Lower leg skin (tissue), 4 donors: Measurements from ENCODE around the gene IYD. TPM values are rescaled to one million over a fixed set of nuclear protein-coding genes. Genes with fewer than 3 reads are reported as not detected.

Source experiments
- DNase-seq, 2 donors: peaks; one replicate each; pipeline ENCODE4 v3.0.0-alpha.2; 2019; ENCODE audit warnings: low spot score in 2 of 2
- H3K4me3 ChIP-seq: fragments of 200-600 bp; sonication (generic); 2 replicates; pipeline ENCODE4 v1.5.1; 2017; ENCODE audit warnings: mild to moderate bottlenecking, low read depth; ENCODE audit not compliant: poor library complexity, severe bottlenecking
- CTCF ChIP-seq, 3 donors: fragments of 450-650 bp; IDR thresholded peaks; one replicate each; pipeline ENCODE4 v1.5.1; 2016; ENCODE audit warnings: antibody characterized with exemption in 3 of 3, mild to moderate bottlenecking in 3 of 3, moderate library complexity in 2 of 3
- POLR2A ChIP-seq, 2 donors: fragments of 450-650 bp; IDR thresholded peaks; one replicate each; pipeline ENCODE4 v1.6.1; 2016 to 2017; ENCODE audit warnings: antibody characterized with exemption in 2 of 2, mild to moderate bottlenecking in 1 of 2, moderate library complexity in 1 of 2
- WGBS, 2 donors: methylation state at CpG; one replicate each; pipeline ENCODE4 v1.1.5; 2018; 5-methylcytosine and 5-hydroxymethylcytosine counted together
- intact Hi-C: fragments of 100-400 bp; cut with DNase I; formaldehyde crosslinking; loops from one replicate; pipeline ENCODE4 v1.15.0; 2023; ENCODE audit warnings: low total_unique reads
- total RNA-seq, 4 donors: library from RNA; depleted of rRNA; stranded (reverse); fragments of >200 nt; gene quantifications; one replicate each; pipeline ENCODE4 v1.1.0, GENCODE V29; 2016

The IYD gene
- total RNA-seq, 4 donors from 2014 or later: 0.42 to 3.1 (median 0.99) TPM

GRCh38 chr6:150363733-150364132, 5.1 kb upstream of the IYD start:
- DNase-seq: peak in 1 of 2 donors; percentile 12
- intact Hi-C loops: loop anchor here (10.0 kb wide), 1 partner anchor 1461 kb away; no protein-coding TSS in a partner anchor
- no peak overlapping the region for H3K4me3 ChIP-seq
- TF ChIP-seq POLR2A (IDR thresholded peaks at IDR 0.05): no peak
- no peak for TF ChIP-seq CTCF (IDR thresholded peaks at IDR 0.05)
- WGBS, 2 donors: 89 to 98% methylated on average over 2 of the region's 2 CpGs

GRCh38 chr6:150366118-150366778, 2.6 kb upstream of the IYD start:
- peak in 1 of 2 donors; percentile 10 for DNase-seq
- WGBS, 2 donors: 90 to 91% methylated on average over 7 of the region's 7 CpGs
- H3K4me3 ChIP-seq: no peak overlapping the region
- intact Hi-C loops: loop anchor here (10.0 kb wide), 1 partner anchor 1459 kb away; no protein-coding TSS in a partner anchor
- TF ChIP-seq POLR2A (IDR thresholded peaks at IDR 0.05) (no peak), CTCF (IDR thresholded peaks at IDR 0.05) (no peak)

GRCh38 chr6:150369408-150369807, 596 bp downstream of the IYD start:
- no peak for DNase-seq
- 96 to 98% methylated on average over 2 of the region's 2 CpGs for WGBS, 2 donors
- intact Hi-C loops: loop anchor here (10.0 kb wide), 1 partner anchor 1455 kb away; no protein-coding TSS in a partner anchor
- no peak overlapping the region for H3K4me3 ChIP-seq
- TF ChIP-seq CTCF (IDR thresholded peaks at IDR 0.05) (no peak), POLR2A (IDR thresholded peaks at IDR 0.05) (no peak)

- H3K4me3 ChIP-seq: no peak overlapping the region
- intact Hi-C loops: no loop called here
- no peak for TF ChIP-seq CTCF (IDR thresholded peaks at IDR 0.05)
- TF ChIP-seq POLR2A (IDR thresholded peaks at IDR 0.05): no peak
- WGBS, 2 donors: 80 to 83% methylated on average over 12 of the region's 12 CpGs
- DNase-seq: no peak
Observed at GRCh38 chr6:150370112-150370511, 1.3 kb downstream of the IYD start.

GRCh38 chr6:150371356-150371755, 2.5 kb downstream of the IYD start:
- H3K4me3 ChIP-seq: no peak overlapping the region
- no peak for DNase-seq
- intact Hi-C loops: no loop called here
- WGBS, 2 donors: 87 to 96% methylated on average over 2 of the region's 2 CpGs
- TF ChIP-seq CTCF (IDR thresholded peaks at IDR 0.05): no peak
- no peak for TF ChIP-seq POLR2A (IDR thresholded peaks at IDR 0.05)

GRCh38 chr6:150372051-150372450, 3.2 kb downstream of the IYD start:
- 65 to 75% methylated on average over 1 of the region's 1 CpG for WGBS, 2 donors
- TF ChIP-seq POLR2A (IDR thresholded peaks at IDR 0.05): no peak
- TF ChIP-seq CTCF (IDR thresholded peaks at IDR 0.05): no peak
- DNase-seq: no peak
- intact Hi-C loops: no loop called here
- no peak overlapping the region for H3K4me3 ChIP-seq
